Measurements from ENCODE around the gene TMEM145.

- TF ChIP-seq CTCF (optimal IDR thresholded peaks at IDR 0.05 in 1 of 3, IDR thresholded peaks at IDR 0.05 in 1 of 3, conservative IDR thresholded peaks at IDR 0.05 in 1 of 3; ENCODE audit: extremely low read depth in 1 of 3, insufficient read depth in 2 of 3, low read length in 3 of 3) (no peak), EZH2 (IDR thresholded peaks at IDR 0.05; ENCODE audit: low read length) (no peak)
These were observed 40.4 kb downstream of the TMEM145 start for GRCh38 chr19:42353341-42354015.

Data from keratinocyte (primary cell).